Embryonic facial prominence (tissue), 1 donor: ENCODE data around the gene OXSR1.

Experiments used
- DNase-seq: peaks from one replicate; pipeline ENCODE4 v3.0.0-alpha.2; 2016; ENCODE audit errors: extremely low spot score

The OXSR1 gene

GRCh38 chr3:38164952-38165721, at the start of gene OXSR1:
Gene OXSR1 (plus strand): TSS chr3:38165537. CDS start chr3:38165877, 340 bp downstream.
- peak; percentile 99 for DNase-seq

GRCh38 chr3:38115645-38116427, 49.5 kb upstream of the OXSR1 start:
- DNase-seq, result no peak

GRCh38 chr3:38116471-38117162, 48.7 kb upstream of the OXSR1 start:
- DNase-seq, result no peak

- no peak for DNase-seq
Observed at GRCh38 chr3:38117163-38117716, 48.1 kb upstream of the OXSR1 start.

GRCh38 chr3:38117748-38118420, 47.5 kb upstream of the OXSR1 start:
- no peak for DNase-seq

- no peak for DNase-seq
Observed at GRCh38 chr3:38118421-38119247, 46.7 kb upstream of the OXSR1 start.

- DNase-seq, result no peak
Observed at GRCh38 chr3:38119248-38119544, 46.1 kb upstream of the OXSR1 start.

- no peak for DNase-seq
Observed at GRCh38 chr3:38119821-38120692, 45.3 kb upstream of the OXSR1 start.

- no peak for DNase-seq
Observed at GRCh38 chr3:38120693-38121450, 44.5 kb upstream of the OXSR1 start.

GRCh38 chr3:38121451-38121831, 43.9 kb upstream of the OXSR1 start:
- DNase-seq, result no peak

- DNase-seq, result no peak
Observed at GRCh38 chr3:38121832-38122461, 43.4 kb upstream of the OXSR1 start.

GRCh38 chr3:38122712-38123290, 42.5 kb upstream of the OXSR1 start:
- DNase-seq, result no peak

- DNase-seq, result no peak
Observed at GRCh38 chr3:38124324-38125122, 40.8 kb upstream of the OXSR1 start.

- no peak for DNase-seq
Observed at GRCh38 chr3:38125305-38126120, 39.8 kb upstream of the OXSR1 start.

GRCh38 chr3:38126121-38126892, 39.0 kb upstream of the OXSR1 start:
- no peak for DNase-seq
